ENCODE measurements around the gene GRSF1. TPM values are rescaled to one million over a fixed set of nuclear protein-coding genes. Genes with fewer than 3 reads are reported as not detected.

GRSF1 gene
- total and polyA plus RNA-seq, 10 donors: 31.1 to 48.2 (median 39.6) TPM

GRCh38 chr4:70831293-70831692 is 8.4 kb downstream of the GRSF1 start:
- H3K27ac ChIP-seq: no peak overlapping the region
- no peak for DNase-seq
- TF ChIP-seq POLR2A (IDR thresholded peaks at IDR 0.05) (no peak), POLR2AphosphoS5 (IDR thresholded peaks at IDR 0.05) (no peak)
- TF ChIP-seq, protein P1, sequence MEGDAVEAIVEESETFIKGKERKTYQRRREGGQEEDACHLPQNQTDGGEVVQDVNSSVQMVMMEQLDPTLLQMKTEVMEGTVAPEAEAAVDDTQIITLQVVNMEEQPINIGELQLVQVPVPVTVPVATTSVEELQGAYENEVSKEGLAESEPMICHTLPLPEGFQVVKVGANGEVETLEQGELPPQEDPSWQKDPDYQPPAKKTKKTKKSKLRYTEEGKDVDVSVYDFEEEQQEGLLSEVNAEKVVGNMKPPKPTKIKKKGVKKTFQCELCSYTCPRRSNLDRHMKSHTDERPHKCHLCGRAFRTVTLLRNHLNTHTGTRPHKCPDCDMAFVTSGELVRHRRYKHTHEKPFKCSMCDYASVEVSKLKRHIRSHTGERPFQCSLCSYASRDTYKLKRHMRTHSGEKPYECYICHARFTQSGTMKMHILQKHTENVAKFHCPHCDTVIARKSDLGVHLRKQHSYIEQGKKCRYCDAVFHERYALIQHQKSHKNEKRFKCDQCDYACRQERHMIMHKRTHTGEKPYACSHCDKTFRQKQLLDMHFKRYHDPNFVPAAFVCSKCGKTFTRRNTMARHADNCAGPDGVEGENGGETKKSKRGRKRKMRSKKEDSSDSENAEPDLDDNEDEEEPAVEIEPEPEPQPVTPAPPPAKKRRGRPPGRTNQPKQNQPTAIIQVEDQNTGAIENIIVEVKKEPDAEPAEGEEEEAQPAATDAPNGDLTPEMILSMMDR (IDR thresholded peaks at IDR 0.05 in 8 of 11, conservative IDR thresholded peaks at IDR 0.05 in 3 of 11): no peak
- intact Hi-C loops (cut with DNase I; ENCODE audit: low total_unique reads): loop anchor here (10.0 kb wide), 1 partner anchor 126 kb away; no protein-coding TSS in a partner anchor
- H3K27me3 ChIP-seq (replicated peaks in 1 of 7): no peaks in the 10 kb centered on the region
- H3K4me3 ChIP-seq: no peak overlapping the region
- 86 to 94% (median 92%) methylated on average over 4 of the region's 4 CpGs for WGBS, 5 donors
- no peaks in the 10 kb centered on the region for H3K9me3 ChIP-seq
- peaks cover 3 to 13% (median 9%) of the 10 kb centered on the region in 6 donors for H3K4me1 ChIP-seq
- H3K36me3 ChIP-seq: peaks cover 0 to 98% (median 77%) of the 10 kb centered on the region in 6 donors

- Histone ChIP-seq H3K4me3 (no peak overlapping the region), H3K27ac (no peak overlapping the region), H3K27me3 (replicated peaks in 1 of 7) (no peaks in the 10 kb centered on the region), H3K4me1 (peaks cover 0 to 5% (median 0%) of the 10 kb centered on the region in 6 donors), H3K9me3 (no peaks in the 10 kb centered on the region), H3K36me3 (peaks cover under 1 to 100% (median 86%) of the 10 kb centered on the region in 6 donors)
- intact Hi-C loops (cut with DNase I; ENCODE audit: low total_unique reads): loop anchor here (10.0 kb wide), 1 partner anchor 125 kb away; no protein-coding TSS in a partner anchor
- DNase-seq: no peak
- 90 to 96% (median 92%) methylated on average over 9 of the region's 9 CpGs for WGBS, 5 donors
- TF ChIP-seq POLR2AphosphoS5 (IDR thresholded peaks at IDR 0.05) (no peak), POLR2A (IDR thresholded peaks at IDR 0.05) (no peak)
Observed at GRCh38 chr4:70830054-70830453, 9.6 kb downstream of the GRSF1 start.

- intact Hi-C loops (cut with DNase I; ENCODE audit: low total_unique reads): no loop called here
- no peak for DNase-seq
- no peak overlapping the region for H3K27ac ChIP-seq
- peaks cover 4 to 100% (median 86%) of the 10 kb centered on the region in 6 donors for H3K36me3 ChIP-seq
- H3K9me3 ChIP-seq: no peaks in the 10 kb centered on the region
- H3K4me3 ChIP-seq: no peak overlapping the region
- no peaks in the 10 kb centered on the region for H3K27me3 ChIP-seq (replicated peaks in 1 of 7)
- TF ChIP-seq POLR2A (IDR thresholded peaks at IDR 0.05) (no peak), POLR2AphosphoS5 (IDR thresholded peaks at IDR 0.05) (no peak)
- TF ChIP-seq, protein P1 (IDR thresholded peaks at IDR 0.05 in 8 of 11, conservative IDR thresholded peaks at IDR 0.05 in 3 of 11): no peak
- H3K4me1 ChIP-seq: peaks cover 0 to 5% (median 0%) of the 10 kb centered on the region in 6 donors
- WGBS, 5 donors: 86 to 97% (median 87%) methylated on average over 1 of the region's 1 CpG
Observed at GRCh38 chr4:70829492-70829891, 10.2 kb downstream of the GRSF1 start.

DNA sequence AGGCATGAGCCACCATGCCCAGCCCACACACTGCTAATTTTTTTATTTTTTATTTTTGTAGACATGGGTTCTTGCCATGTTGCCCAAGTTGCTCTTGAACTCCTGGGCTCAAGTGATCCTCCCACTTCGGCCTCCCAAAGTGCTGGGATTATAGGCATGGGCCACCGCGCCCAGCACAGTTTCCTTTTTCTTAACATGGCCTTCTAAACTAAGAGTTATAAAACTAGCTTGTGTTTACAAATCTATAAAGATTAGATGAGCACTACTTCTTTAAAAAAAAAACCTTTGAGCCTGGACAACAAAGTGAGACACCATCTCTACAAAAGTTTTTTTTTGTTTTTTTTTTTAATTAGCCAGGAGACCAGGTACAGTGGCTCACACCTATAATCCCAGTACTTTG is 10.7 kb downstream of the GRSF1 start:
- Histone ChIP-seq H3K4me1 (peaks cover 0 to 5% (median 0%) of the 10 kb centered on the region in 6 donors), H3K9me3 (no peaks in the 10 kb centered on the region), H3K36me3 (peaks cover 4 to 100% (median 86%) of the 10 kb centered on the region in 6 donors), H3K4me3 (no peak overlapping the region), H3K27ac (no peak overlapping the region), H3K27me3 (replicated peaks in 1 of 7) (no peaks in the 10 kb centered on the region)
- DNase-seq: no peak
- intact Hi-C loops (cut with DNase I; ENCODE audit: low total_unique reads): no loop called here
- TF ChIP-seq POLR2A (IDR thresholded peaks at IDR 0.05): no peak
- TF ChIP-seq, protein P1 (IDR thresholded peaks at IDR 0.05 in 8 of 11, conservative IDR thresholded peaks at IDR 0.05 in 3 of 11): no peak
- no peak for TF ChIP-seq POLR2AphosphoS5 (IDR thresholded peaks at IDR 0.05)
- WGBS, 5 donors: 92 to 99% (median 97%) methylated on average over 3 of the region's 3 CpGs

Data from spleen (tissue), 11 donors.